SHP77 (cell line): Measurements from ENCODE around the gene SRPRB.
"Not testable (repeated sequence)": the region's sequence is repeated elsewhere in the genome, so short reads cannot be mapped to it uniquely, and the experiment has no call there.

Source experiments
- DNase-seq, 2 experiments: peaks; one replicate each; lab custom pipeline; 2025; lab: John Stamatoyannopoulos, UW

Gene SRPRB

DNA sequence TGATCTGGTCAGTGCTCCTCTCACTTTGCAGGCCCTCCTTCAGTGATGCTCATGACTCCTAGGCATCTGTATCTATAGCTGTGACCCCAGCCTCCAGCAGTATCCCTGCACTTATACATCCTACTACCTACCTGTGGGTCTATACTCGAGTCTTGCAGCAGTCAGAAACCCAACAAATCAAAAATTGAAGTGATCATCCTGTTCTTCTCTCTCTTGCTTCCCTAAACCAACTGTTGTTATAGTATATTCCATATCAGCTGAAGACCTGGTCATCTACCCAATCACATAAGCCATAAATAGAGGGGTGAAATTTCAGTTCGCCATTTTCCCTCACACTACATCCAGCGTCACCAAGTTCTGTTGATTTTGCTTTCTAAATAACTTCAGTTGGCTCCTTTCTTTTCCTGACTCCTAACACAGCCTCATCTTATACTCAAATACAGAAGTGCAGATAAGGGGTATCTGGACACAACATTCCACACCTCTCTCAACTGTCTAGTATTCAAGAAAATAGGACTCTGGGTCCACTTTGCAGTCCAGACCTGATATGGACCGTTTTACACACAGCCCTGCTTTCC, 25.9 kb upstream of the SRPRB start:
- no peak for DNase-seq

DNA sequence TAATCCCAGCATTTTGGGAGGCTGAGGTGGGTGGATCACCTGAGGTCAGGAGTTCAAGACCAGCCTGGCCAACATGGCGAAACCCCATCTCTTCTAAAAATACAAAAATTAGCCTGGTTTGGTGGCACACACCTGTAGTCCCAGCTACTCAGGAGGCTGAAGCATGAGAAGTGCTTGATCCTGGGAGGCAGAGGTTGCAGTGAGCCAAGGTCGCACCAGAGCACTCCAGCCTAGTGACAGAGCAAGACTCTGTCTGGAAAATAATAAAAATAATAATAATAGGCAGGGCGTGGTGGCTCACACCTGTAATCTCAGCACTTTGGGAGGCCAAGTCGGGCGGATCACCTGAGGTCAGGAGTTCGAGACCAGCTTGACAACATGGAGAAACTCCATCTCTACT, 24.9 kb upstream of the SRPRB start:
- not testable (repeated sequence) for DNase-seq

DNA sequence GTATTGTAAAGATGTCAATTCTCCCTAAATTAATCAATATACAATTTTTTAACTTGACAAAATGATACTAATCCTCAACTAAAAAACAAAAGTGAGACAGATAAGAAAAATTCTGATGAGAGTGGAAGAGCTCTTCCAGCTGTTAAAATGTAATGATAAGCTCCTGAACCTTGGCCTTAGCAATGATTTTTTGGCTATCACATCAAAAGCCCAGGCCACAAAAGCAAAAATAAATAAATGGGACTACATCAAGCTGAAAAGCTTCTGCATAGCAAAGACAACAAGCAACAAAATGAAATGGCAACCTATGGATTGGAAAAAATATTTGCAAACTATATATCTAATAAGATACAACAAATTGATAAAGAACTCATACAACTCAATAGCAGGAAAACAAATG, 24.0 kb upstream of the SRPRB start:
- DNase-seq: no peak

DNA sequence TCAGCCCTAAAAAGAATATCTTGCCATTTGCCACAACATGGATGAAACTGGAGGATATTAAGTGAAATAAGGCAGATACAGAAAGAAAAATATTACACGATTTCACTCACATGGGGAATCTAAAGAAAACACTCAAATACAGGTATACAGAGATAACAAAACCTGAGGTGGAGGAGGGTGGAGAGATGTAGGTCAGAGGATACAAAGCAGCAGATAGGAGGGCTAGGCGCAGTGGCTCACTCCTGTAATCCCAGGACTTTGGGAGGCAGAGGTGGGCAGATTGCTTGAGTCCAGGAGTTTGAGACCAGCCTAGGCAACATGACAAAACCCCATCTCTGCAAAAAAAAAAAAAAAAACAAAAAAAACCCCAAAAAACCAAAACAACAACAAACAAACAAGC, 23.2 kb upstream of the SRPRB start:
- no peak for DNase-seq

DNA sequence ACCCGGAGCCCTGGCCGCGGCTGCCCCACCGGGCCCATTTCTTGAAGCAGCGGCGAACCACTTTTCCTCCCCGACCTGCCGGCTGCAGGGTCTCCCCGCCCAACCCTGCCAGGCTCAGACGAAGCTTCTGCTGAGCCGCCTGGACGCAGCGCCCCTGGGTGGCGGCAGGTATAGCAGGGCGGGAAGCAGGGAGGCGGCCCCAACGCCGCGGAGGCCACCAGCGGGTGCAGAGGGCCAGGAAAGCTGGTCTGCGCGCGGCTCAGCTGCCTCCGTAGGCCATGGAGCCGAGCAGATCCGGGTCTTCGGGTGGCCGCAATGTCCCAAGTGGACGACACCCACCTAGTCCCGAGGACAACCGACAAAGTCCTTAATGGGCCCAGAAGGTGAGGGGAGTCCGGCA, 21.9 kb upstream of the SRPRB start:
- no peak for DNase-seq

DNA sequence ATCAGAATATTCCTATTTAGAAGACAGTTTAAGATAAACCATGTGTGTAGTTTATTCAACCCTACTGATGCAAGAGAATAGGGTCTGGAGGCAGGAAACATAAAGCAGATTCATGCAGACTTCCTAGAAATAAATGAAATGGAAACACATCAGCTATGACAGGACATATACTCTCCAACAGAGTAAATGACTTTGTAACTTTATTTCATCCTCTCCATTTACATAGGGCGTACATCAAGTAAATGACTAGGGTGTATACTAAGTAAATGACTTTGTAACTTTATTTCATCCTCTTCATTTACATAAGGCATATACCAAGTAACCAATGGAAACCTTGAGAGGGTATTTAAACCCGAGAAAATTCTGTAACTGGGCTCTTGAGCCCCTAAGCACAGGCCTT, 17.6 kb upstream of the SRPRB start:
- no peak for DNase-seq

DNA sequence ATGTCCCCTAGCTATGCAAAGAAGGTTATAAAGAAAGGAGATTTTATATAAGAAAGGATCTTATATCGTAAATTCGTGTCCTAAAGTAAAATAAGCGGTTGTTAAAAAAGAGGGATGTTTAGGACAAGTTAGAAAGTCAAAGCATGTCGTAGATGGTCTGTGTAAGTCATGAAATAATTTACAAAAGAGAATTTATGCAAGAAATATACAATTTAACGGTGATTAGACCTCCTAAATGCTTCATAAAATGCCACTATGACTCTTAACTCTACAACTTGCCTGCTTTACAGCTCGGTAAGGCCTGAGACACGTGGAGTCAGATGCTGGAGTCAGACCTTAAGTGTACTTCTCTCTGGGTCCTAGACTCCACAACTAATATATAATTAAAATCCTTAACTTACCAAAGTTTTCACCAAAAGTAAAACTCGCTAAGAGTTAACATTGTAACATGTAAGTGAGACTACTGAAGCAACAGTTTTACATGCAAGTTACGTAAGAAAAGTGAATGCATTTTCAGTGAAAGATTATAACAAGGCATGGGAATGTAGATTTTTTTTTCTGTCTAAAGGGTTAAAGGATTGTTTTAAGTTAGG, 13.3 kb upstream of the SRPRB start:
- DNase-seq: no peak

DNA sequence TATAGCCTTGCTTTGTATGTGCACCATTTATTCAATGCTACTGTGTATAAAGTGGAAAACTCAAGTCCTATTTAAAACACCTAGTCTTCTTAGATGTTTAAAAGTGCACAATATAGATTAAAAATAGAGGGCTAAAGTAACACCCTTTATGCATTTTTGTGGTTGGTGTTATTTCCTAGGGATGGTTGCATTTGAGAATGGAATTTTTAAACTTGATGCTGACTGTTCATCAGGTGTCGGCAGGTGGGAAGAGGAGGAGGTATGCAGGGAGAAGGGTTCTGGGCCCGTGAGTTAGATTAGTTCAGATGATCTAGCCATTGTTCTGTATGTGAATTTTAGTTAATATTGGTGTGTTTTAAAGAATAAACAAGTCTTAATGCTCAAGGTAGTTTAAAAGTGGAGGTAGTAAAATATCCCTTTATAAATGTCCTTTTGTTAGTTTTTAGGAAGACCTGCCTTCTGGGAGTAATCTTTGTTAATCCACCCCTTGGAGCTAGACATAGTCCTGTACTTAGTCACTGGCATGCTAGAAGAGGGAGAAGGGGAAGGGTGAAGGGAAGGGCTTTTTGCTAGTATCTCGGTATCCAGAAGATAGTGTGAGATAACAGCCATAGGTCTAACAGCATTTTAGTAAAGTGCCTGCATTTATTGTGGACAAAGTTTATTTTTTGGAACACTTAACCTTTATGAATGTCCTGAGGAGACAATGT, 8.1 kb upstream of the SRPRB start:
- DNase-seq: no peak

DNA sequence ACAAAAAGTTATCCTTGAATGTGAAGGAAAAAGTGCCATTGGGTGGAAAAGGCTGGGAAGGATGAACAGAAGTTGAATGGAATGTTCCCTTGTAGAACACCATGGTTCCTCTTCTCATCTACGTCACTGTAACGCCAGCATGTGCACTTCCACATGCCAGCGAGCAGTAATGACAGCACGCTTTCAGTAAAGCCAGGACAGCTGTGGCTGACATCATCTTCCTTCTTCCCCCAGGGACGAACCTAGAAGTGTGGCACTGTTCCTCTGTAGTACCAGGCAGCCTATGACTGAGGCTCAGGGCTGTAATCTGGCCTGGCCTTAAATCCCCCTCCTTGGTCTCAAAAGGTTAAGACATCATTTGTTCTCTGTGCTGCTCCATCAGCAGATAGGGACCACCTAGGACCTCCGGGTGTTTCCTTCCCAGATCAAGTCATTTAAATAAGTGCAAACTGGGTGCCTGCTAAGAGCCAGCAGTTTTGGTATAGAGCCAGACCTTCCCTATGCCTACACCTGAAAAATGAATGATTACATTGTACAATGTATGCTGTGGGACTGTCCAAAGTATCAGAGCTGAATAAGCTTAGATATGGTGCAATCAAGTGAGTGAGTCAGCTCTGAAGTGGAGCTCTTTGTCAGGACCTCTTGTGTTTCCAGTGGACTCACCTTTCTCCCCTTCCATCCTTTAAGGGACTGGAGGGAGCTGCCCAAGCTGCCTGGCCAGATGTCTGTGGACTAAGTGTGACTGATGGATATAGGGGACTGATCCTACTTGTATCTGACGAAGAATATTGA, 5.6 kb upstream of the SRPRB start:
- DNase-seq: peak in 1 of 2 experiments; percentile 47

DNA sequence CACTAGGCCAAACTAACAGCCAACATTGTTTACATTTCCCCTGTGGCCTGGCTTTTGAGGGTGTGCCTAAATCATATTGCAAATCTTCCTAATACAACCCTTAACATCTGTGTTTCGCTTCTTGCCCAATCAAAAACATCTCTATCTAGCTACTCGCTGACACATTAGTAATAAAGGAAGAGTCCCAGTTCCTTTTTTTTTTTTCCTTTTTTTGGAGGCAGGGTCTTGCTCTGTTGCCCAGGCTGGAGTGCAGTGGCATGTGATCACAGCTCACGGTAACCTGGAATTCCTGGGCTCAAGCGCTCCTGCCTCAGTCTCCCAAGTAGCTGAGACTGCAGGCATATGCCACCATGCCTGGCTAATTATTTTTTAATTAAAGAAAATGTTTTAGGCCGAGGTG, 2.1 kb upstream of the SRPRB start:
- no peak for DNase-seq

DNA sequence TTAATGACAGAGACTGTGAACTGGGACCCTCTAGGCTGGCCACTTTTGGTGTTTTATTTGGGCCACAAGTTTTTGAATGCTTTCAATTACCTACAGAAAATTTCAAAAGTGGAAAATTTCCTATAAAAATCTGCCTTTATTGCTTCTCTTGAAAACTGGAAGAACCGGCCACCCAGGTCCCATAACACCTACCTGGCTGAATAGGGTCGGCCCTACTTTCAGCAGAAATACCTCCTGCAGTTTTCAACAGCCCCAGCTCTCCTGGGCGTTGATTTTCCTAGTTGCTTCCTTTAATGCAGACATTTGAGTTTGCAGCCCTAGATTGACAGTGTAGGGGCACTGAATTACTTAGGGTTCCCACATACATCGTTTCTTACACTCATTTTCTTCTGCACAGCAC, 719 bp upstream of the SRPRB start:
- no peak for DNase-seq

DNA sequence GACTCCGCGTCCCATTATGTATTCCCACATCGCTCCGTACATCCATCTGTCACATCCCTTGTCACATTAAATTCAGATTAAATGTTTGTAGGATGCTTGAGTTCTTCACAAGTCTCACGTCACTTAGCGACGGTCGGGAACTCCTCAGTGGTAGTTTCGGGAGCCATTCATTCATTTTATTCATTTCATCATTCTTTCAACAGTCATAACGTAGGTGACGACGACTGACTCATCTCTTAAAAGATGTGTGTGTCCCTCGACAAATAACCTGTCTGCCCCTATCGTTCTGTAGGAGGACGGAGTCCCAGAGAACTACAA, 272 bp upstream of the SRPRB start:
- no peak for DNase-seq

DNA sequence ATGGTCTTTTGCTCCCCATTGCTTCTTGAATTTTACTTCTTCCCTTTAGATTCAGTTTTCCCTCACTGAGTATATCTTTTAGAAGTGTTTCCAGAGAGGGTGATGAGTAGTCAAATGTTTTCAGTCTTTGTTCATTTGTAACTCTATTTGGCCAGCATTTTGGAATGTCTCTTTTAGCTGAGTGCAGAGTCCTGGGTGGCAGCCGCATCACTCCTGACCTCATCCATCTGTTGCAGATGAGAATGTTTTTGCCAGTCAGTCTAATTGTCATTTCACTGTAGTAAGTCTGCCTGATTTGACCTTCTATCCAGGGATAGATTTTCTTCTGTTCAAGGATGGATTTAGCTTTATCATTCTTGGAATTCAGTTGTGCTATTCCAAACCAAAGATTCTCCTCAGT, 7.3 kb downstream of the SRPRB start:
- no peak for DNase-seq

DNA sequence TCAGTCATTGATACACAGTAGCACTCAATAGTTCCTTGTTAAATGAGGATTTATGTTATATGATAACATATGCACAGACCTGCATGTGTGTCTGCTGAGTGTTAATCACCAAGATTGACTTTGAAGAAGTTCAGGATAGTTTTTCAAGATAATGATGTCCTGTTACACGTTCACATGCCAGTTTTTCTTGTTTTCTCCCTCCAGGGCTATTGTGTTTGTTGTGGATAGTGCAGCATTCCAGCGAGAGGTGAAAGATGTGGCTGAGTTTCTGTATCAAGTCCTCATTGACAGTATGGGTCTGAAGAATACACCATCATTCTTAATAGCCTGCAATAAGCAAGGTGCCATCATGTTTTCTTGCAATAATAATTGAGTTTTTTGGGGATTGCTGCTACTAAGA, 9.8 kb downstream of the SRPRB start:
- no peak for DNase-seq

DNA sequence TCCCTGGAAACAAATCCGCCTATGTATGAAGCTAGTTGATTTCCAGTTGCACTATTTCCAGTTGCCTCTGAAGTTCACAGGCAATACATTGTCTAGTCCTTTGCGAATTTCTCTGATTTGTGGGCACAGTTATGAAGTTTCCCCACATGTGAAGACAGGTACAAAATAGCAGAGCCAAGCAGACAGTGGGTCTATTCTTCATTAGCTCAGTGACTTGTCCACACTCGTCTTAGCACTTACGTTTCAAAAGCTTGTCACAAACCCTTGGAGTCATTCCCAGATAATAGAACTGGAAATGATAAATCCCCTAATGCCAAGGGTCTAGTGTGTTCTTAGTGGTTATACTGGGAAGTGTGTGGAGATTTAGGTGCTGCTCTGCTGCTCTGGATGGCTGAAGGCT, 14.5 kb downstream of the SRPRB start:
- DNase-seq: no peak

DNA sequence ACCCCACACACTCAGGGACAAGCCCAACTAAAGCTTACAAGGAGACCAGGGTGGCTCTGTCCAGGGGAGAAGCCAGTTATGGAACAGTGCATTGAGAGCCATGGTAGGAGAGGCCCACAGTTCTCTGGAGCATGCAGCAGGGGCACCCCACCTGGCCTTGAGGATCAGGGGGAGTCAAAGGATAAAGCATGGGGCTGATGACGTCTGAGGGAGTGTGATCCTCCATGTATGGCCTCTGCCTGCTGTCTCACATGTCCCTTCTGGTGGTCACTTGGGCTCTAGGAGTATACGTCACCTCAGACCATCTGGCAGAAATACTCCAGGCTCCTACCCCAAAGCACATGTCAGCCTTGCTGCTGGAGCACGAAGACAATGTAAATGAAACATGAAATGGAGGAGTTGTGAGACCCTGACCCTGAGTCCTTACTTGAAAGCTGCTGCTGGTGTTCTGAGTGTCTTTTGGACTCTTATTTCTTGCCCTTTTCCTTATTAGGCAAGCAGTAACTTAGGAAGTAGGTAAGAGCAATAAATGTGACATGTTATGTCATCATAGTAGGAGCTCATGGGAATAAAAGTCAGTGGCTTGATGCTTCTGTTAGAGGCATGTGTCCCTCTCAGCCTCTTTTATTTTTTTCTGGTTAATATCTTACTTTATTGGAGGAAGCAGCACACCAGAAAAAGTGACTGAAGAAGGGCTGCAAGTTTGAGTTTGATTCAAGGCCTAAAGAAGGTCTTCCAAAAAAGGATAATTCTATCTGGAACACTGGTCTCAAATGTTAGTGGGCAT, 15.5 kb downstream of the SRPRB start:
- DNase-seq: no peak

DNA sequence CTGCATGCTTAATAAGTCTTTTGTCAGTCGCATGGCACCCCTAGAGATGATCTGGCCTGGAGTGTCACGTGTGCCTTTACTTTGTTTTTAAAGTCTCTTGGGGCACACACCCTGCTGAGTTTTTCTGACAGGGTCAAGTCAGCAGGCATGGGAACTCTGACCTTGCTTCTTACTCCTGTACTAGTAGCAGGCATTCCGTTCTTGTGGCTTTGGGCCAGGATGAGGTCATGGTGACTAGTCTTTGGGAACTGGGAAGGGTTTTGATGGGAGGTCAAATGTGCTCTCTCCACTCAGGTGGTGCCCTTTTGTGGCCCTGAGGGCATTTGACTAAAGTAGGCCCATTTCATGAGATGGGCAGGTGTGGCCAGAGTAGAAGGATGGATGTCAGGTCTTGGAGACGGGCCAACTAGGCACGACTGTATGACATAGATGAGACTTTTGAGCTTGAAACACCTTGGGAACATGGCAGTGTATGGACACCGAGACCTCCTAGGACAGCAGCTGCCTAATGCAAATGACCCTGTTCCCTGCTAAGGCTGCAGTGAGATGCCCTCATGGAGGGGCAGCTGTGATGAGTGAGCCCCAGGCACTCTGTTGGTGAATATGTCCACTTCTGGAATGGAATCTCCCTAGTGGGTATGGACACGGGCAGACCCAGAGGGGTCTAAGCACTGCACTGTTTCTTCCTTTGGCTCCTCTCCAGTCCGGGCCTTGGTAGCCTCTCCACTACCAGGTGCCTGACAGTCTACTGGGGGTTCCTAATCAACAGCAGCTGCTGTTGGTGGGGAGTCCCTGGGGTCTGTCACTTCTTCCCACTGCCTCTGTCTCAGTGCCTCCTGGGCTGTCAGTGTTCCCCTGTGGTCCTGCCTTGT, 16.4 kb downstream of the SRPRB start:
- peak; percentile 77 to 82 for DNase-seq

DNA sequence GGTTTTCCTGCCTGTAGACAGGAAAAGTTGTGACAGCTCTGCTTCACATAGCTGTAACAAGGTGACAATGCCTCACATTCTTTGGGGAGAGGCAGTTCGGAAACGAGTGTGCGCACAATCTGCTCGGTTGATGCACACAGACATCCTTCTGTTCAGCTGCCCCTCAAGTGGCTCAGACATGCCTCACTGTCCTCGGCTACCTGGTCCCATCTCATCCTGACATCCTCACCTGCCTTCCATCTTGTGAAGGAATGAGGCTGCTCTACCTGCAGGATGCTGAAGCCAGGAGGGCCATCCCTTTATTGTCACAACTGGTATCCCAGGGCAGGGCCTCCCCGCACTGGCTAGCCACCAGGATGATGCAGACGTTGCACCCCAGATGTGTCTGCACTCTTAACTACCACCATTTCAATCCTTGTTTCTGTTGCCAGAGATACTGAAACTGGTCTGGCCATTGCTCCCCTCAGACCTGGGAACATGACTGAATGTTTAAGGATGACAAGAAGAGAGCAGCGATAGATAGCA, 19.4 kb downstream of the SRPRB start:
- DNase-seq: no peak

DNA sequence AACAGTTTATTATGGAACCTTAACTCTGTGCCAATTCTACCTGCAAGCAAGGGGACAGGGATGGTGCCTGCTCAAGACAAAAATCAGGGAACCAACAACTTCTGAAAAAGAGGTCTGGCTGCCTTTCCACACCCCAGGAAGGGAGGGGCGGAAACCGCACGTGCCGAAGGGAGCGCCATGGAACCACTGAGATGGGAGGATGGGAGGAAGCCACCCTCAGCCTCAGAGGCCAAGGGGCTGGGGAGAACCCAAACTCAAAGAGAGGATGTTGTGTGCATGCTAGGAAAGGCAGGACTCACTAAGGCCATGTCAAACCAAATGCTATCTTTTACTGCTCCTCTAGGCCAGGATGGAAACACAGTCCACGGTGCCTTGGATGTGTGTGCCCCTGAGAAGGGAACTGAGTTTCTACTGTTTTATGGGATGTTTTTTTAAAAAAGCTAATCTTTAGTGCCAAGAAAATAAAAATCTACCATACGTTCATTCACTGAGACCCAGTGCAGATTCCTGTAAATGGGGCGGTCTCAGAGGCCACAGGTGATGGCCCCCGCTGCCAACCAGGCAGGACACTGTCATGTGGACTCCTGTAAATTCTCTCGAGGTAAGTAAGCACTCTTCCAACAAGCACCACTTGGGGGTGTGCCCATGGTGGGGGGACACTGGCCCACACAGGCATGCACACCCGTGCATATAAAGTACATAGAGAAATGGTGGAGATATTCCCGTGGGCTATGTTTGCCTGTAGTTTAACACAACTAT, 20.5 kb downstream of the SRPRB start:
- no peak for DNase-seq

DNA sequence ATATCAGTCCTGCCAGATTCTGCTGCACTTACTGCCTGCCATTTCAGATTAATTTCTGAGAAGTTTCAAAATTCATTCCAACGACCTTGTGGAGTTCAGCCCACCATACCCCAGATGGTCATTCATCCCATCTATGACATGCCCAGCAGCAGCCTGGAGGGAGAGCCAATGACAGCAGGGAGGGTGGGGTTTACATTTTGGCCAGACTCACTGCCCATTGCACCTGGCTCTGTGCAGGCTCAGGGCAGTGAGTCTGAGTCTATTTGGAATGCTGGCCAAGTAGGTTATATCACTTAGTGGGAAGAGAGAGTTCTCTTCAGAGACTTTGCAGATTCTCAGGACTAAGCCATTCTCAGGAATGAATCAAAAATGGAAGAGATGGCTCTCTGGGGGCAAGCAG, 21.5 kb downstream of the SRPRB start:
- DNase-seq: no peak
